Measurements from ENCODE around the gene GTPBP1. TPM values are rescaled to one million over a fixed set of nuclear protein-coding genes. Genes with fewer than 3 reads are reported as not detected.
A peak's percentile ranks its signal among the peaks of the same experiment; 100 is the strongest.

Gene GTPBP1
- total and polyA plus RNA-seq, 2 donors (not counting 1 experiment from before 2014, with no cell fraction given): 77.8 to 174 TPM

DNA sequence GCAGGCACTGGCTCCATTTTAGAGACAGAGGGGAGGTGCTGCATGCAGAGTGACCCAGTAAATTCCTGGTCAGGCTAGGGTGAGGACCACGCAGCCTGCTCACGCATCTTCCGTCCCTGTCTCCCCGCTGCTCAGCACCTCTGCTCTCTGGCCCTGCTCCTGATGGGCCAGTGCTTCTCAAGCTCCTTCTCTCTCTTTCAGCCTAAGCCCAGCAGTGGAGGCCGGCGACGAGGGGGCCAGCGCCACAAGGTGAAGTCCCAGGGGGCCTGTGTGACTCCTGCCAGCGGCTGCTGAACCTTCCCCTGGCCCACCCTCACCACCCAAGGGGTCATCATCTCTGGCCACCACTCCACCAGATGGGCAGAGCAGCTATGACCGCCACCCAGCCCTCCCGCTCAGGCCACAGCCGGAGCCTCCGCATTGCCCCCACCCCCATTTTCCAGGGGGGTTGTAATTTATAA is 24.7 kb downstream of the GTPBP1 start:
- DNase-seq: no peak

DNA sequence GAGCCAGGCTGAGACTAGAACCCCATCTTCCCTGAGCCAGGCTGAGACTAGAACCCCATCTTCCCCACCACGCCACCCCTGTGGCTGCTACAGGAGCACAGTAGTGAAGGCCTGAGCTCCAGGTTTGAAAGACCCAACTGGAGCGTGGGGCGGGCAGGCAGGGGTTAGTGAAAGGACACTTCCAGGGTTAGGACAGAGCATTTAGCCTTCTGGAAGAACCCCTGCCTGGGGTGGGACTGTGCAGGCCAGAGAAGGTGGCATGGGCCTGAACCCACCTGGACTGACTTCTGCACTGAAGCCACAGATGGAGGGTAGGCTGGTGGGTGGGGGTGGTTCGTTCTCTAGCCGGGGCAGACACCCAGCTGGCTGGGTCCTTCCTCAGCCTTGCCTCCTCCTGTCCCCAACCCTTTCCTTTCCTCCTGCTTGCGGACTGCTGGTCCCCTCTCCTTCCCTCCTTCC is 26.0 kb downstream of the GTPBP1 start:
- TF ChIP-seq, protein P1, sequence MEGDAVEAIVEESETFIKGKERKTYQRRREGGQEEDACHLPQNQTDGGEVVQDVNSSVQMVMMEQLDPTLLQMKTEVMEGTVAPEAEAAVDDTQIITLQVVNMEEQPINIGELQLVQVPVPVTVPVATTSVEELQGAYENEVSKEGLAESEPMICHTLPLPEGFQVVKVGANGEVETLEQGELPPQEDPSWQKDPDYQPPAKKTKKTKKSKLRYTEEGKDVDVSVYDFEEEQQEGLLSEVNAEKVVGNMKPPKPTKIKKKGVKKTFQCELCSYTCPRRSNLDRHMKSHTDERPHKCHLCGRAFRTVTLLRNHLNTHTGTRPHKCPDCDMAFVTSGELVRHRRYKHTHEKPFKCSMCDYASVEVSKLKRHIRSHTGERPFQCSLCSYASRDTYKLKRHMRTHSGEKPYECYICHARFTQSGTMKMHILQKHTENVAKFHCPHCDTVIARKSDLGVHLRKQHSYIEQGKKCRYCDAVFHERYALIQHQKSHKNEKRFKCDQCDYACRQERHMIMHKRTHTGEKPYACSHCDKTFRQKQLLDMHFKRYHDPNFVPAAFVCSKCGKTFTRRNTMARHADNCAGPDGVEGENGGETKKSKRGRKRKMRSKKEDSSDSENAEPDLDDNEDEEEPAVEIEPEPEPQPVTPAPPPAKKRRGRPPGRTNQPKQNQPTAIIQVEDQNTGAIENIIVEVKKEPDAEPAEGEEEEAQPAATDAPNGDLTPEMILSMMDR (IDR thresholded peaks at IDR 0.05): no peak
- no peak for TF ChIP-seq EZH2 (IDR thresholded peaks at IDR 0.05; ENCODE audit: borderline replicate concordance, insufficient read depth, low read depth, low read length, poor library complexity, severe bottlenecking)
- Mint-ChIP-seq H3K27ac (peak overlapping the region; percentile 50), H3K27me3 (no peaks in the 10 kb centered on the region), H3K4me3 (no peak overlapping the region), H3K4me1 (peaks cover 28% of the 10 kb centered on the region), H3K9me3 (ENCODE audit: insufficient read depth) (no peaks in the 10 kb centered on the region)
- no peak for DNase-seq
- H3K36me3 ChIP-seq (replicated peaks in 1 of 2; ENCODE audit: control extremely low read depth in 1 of 2, control insufficient read depth in 1 of 2, extremely low read depth in 1 of 2, insufficient read depth in 2 of 2, low read length in 1 of 2): peaks cover 3 to 89% of the 10 kb centered on the region in 2 experiments
- peaks cover 0 to 18% of the 10 kb centered on the region in 2 donors for H3K4me1 ChIP-seq (ENCODE audit: control insufficient read depth in 2 of 2, insufficient read depth in 2 of 2, low read length in 2 of 2)
- CTCF ChIA-PET: interaction anchor here (0.6 to 8.3 kb wide), 8 partner anchors 14 to 394 kb away, joined by 3 to 81 read pairs (median 5); partner anchors contain the start of genes CBX6 and NPTXR
- H3K4me2 ChIP-seq (replicated peaks; ENCODE audit: low read depth, low read length, poor library complexity, severe bottlenecking): no peak overlapping the region
- H2AFZ ChIP-seq (ENCODE audit: insufficient read depth, low read depth, low read length, poor library complexity, severe bottlenecking): no peak overlapping the region
- peaks cover 92% of the 10 kb centered on the region for H4K20me1 ChIP-seq (ENCODE audit: control insufficient read depth, insufficient read depth, low read length, poor library complexity, severe bottlenecking)
- 100% methylated on average over 4 of the region's 6 CpGs for WGBS (ENCODE audit: insufficient coverage)
- H3K27me3 ChIP-seq (replicated peaks in 1 of 4; ENCODE audit: control extremely low read depth in 1 of 4, control insufficient read depth in 3 of 4, insufficient read depth in 4 of 4, low read length in 3 of 4): no peaks in the 10 kb centered on the region
- H3K9me3 ChIP-seq (ENCODE audit: control extremely low read depth in 1 of 3, control insufficient read depth in 2 of 3, insufficient read depth in 1 of 3, low read length in 2 of 3): no peaks in the 10 kb centered on the region
- no peak for ATAC-seq (ENCODE audit: low read depth)
- H3K79me2 ChIP-seq (ENCODE audit: control insufficient read depth, insufficient read depth, low read length): peaks cover 18% of the 10 kb centered on the region
- no peak overlapping the region for H3K4me3 ChIP-seq (ENCODE audit: control extremely low read depth in 1 of 5, extremely low read depth in 1 of 5, insufficient read depth in 1 of 5, low read depth in 2 of 5, low read length in 4 of 5)
- no peak overlapping the region for H3K9ac ChIP-seq (ENCODE audit: low read length)
- POLR2A ChIA-PET: interaction anchor here (0.6 to 2.0 kb wide), 4 partner anchors 12 to 26 kb away, joined by 3 to 5 read pairs (median 4); partner anchors contain the start of gene GTPBP1
- no peak overlapping the region for H3K27ac ChIP-seq (ENCODE audit: low read length in 2 of 2)
- intact Hi-C loops (cut with micrococcal nuclease): no loop called here

More for the DNA sequence above, 24.7 kb downstream of the GTPBP1 start:
- WGBS (ENCODE audit: insufficient coverage): 97% methylated on average over 9 of the region's 13 CpGs
- Mint-ChIP-seq H3K4me1 (peaks cover 22% of the 10 kb centered on the region), H3K27ac (peak overlapping the region; percentile 5), H3K4me3 (no peak overlapping the region), H3K9me3 (ENCODE audit: insufficient read depth) (no peaks in the 10 kb centered on the region), H3K27me3 (no peaks in the 10 kb centered on the region)
- Histone ChIP-seq H3K9me3 (ENCODE audit: control extremely low read depth in 1 of 3, control insufficient read depth in 2 of 3, insufficient read depth in 1 of 3, low read length in 2 of 3) (no peaks in the 10 kb centered on the region), H3K4me1 (ENCODE audit: control insufficient read depth in 2 of 2, insufficient read depth in 2 of 2, low read length in 2 of 2) (peaks cover 0 to 6% of the 10 kb centered on the region in 2 donors), H3K9ac (ENCODE audit: low read length) (no peak overlapping the region), H2AFZ (ENCODE audit: insufficient read depth, low read depth, low read length, poor library complexity, severe bottlenecking) (no peak overlapping the region), H4K20me1 (ENCODE audit: control insufficient read depth, insufficient read depth, low read length, poor library complexity, severe bottlenecking) (peaks cover 86% of the 10 kb centered on the region), H3K36me3 (replicated peaks in 1 of 2; ENCODE audit: control extremely low read depth in 1 of 2, control insufficient read depth in 1 of 2, extremely low read depth in 1 of 2, insufficient read depth in 2 of 2, low read length in 1 of 2) (peaks cover 3 to 89% of the 10 kb centered on the region in 2 experiments), H3K4me2 (replicated peaks; ENCODE audit: low read depth, low read length, poor library complexity, severe bottlenecking) (no peak overlapping the region), H3K79me2 (ENCODE audit: control insufficient read depth, insufficient read depth, low read length) (peaks cover 27% of the 10 kb centered on the region), H3K27ac (ENCODE audit: low read length in 2 of 2) (no peak overlapping the region), H3K4me3 (ENCODE audit: control extremely low read depth in 1 of 5, extremely low read depth in 1 of 5, insufficient read depth in 1 of 5, low read depth in 2 of 5, low read length in 4 of 5) (no peak overlapping the region), H3K27me3 (replicated peaks in 1 of 4; ENCODE audit: control extremely low read depth in 1 of 4, control insufficient read depth in 3 of 4, insufficient read depth in 4 of 4, low read length in 3 of 4) (no peaks in the 10 kb centered on the region)
- POLR2A ChIA-PET: interaction anchor here (0.5 to 1.2 kb wide), 3 partner anchors 21 to 385 kb away, joined by 3 to 7 read pairs (median 3); no protein-coding TSS in a partner anchor
- ATAC-seq (ENCODE audit: low read depth): no peak
- no peak for TF ChIP-seq EZH2 (IDR thresholded peaks at IDR 0.05; ENCODE audit: borderline replicate concordance, insufficient read depth, low read depth, low read length, poor library complexity, severe bottlenecking)
- TF ChIP-seq, protein P1 (IDR thresholded peaks at IDR 0.05): no peak
- CTCF ChIA-PET: interaction anchor here (1.0 to 8.3 kb wide), 3 partner anchors 24 to 69 kb away, joined by 3 to 81 read pairs (median 3); no protein-coding TSS in a partner anchor
- intact Hi-C loops (cut with micrococcal nuclease): no loop called here
